H9 (cell line): Measurements from ENCODE around the gene MYOZ3. TPM values are rescaled to one million over a fixed set of nuclear protein-coding genes. Genes with fewer than 3 reads are reported as not detected.

Experiments
- DNase-seq: peaks from one replicate; pipeline ENCODE4 v3.0.0-alpha.2; 2017
- H2AFZ ChIP-seq: one replicate; pipeline ENCODE4 v1.6.1; 2013; ENCODE audit warnings: mild to moderate bottlenecking, low read length, control low read depth, moderate library complexity
- H2AK5ac ChIP-seq: 2 replicates; pipeline ENCODE4 v1.6.1; 2013; ENCODE audit warnings: low read length, control low read depth, mixed read lengths; ENCODE audit not compliant: insufficient read length
- H2BK120ac ChIP-seq: one replicate; pipeline ENCODE4 v1.6.1; 2013; ENCODE audit warnings: low read depth, mild to moderate bottlenecking, low read length, control low read depth, inconsistent platforms; ENCODE audit not compliant: poor library complexity, severe bottlenecking
- H2BK12ac ChIP-seq: 2 replicates; pipeline ENCODE4 v1.6.1; 2013; ENCODE audit warnings: low read length, control low read depth, mixed read lengths, low read depth; ENCODE audit not compliant: insufficient read length
- H2BK15ac ChIP-seq: 2 replicates; pipeline ENCODE4 v1.6.1; 2013; ENCODE audit warnings: low read depth, low read length, control low read depth
- H2BK20ac ChIP-seq: one replicate; pipeline ENCODE4 v1.6.1; 2013; ENCODE audit warnings: low read depth, mild to moderate bottlenecking, low read length, control low read depth, inconsistent platforms; ENCODE audit not compliant: poor library complexity, severe bottlenecking
- H2BK5ac ChIP-seq: 2 replicates; pipeline ENCODE4 v1.6.1; 2013; ENCODE audit warnings: low read length, control low read depth, mixed read lengths; ENCODE audit not compliant: insufficient read length
- H3K14ac ChIP-seq: 2 replicates; pipeline ENCODE4 v1.6.1; 2013; ENCODE audit warnings: low read length, control low read depth; ENCODE audit not compliant: insufficient read depth
- H3K18ac ChIP-seq: 2 replicates; pipeline ENCODE4 v1.6.1; 2013; ENCODE audit warnings: low read depth, mild to moderate bottlenecking, mixed read lengths, low read length, control low read depth; ENCODE audit not compliant: insufficient read length
- H3K23ac ChIP-seq: 2 replicates; pipeline ENCODE4 v1.6.1; 2013; ENCODE audit warnings: low read length, control low read depth, mixed read lengths, low read depth; ENCODE audit not compliant: insufficient read length
- H3K23me2 ChIP-seq: 2 replicates; pipeline ENCODE4 v1.6.1; 2013; ENCODE audit warnings: low read depth, mild to moderate bottlenecking, mixed read lengths, low read length, control low read depth; ENCODE audit not compliant: insufficient read length, poor library complexity, severe bottlenecking
- H3K27ac ChIP-seq: 2 replicates; pipeline ENCODE4 v1.5.1; 2013; ENCODE audit warnings: low read length, control low read depth, mixed read lengths, low read depth; ENCODE audit not compliant: insufficient read length
- H3K27me3 ChIP-seq: 2 replicates; pipeline ENCODE4 v1.6.1; 2013; ENCODE audit warnings: low read length, control low read depth, inconsistent platforms; ENCODE audit not compliant: insufficient read depth
- H3K4ac ChIP-seq: 2 replicates; pipeline ENCODE4 v1.6.1; 2013; ENCODE audit warnings: low read depth, mild to moderate bottlenecking, control low read depth, inconsistent platforms, low read length, moderate library complexity
- H3K4me1 ChIP-seq: 2 replicates; pipeline ENCODE4 v1.6.1; 2013; ENCODE audit warnings: low read length, control low read depth, inconsistent platforms; ENCODE audit not compliant: insufficient read depth
- H3K4me2 ChIP-seq: 2 replicates; pipeline ENCODE4 v1.6.1; 2013; ENCODE audit warnings: low read length, control low read depth, mixed read lengths; ENCODE audit not compliant: insufficient read length, insufficient read depth
- H3K56ac ChIP-seq: 2 replicates; pipeline ENCODE4 v1.6.1; 2013; ENCODE audit warnings: low read depth, mild to moderate bottlenecking, mixed read lengths, low read length, control low read depth; ENCODE audit not compliant: insufficient read length
- H3K79me1 ChIP-seq: 2 replicates; pipeline ENCODE4 v1.6.1; 2013; ENCODE audit warnings: low read depth, mild to moderate bottlenecking, moderate library complexity, low read length, control low read depth, inconsistent platforms; ENCODE audit not compliant: insufficient read depth, poor library complexity, severe bottlenecking
- H3K79me2 ChIP-seq: 2 replicates; pipeline ENCODE4 v1.6.1; 2013; ENCODE audit warnings: low read length, control low read depth, inconsistent platforms; ENCODE audit not compliant: insufficient read depth
- H3K9ac ChIP-seq: 2 replicates; pipeline ENCODE4 v1.6.1; 2013; ENCODE audit warnings: low read length, control low read depth, mixed read lengths; ENCODE audit not compliant: insufficient read length; ENCODE audit errors: extremely low read depth
- H3K9me3 ChIP-seq: one replicate; pipeline ENCODE4 v1.6.1; 2013; ENCODE audit warnings: low read depth, low read length, inconsistent platforms; ENCODE audit not compliant: control insufficient read depth
- H3T11ph ChIP-seq: one replicate; pipeline ENCODE4 v1.6.1; 2013; ENCODE audit warnings: mild to moderate bottlenecking, low read length, control low read depth, inconsistent platforms
- H4K20me1 ChIP-seq: one replicate; pipeline ENCODE4 v1.6.1; 2013; ENCODE audit not compliant: control insufficient read depth, insufficient read length, insufficient read depth
- H4K5ac ChIP-seq: 2 replicates; pipeline ENCODE4 v1.6.1; 2013; ENCODE audit warnings: low read depth, mild to moderate bottlenecking, mixed read lengths, low read length, control low read depth; ENCODE audit not compliant: insufficient read length
- H4K8ac ChIP-seq: replicated peaks from 2 replicates; pipeline ENCODE4 v1.6.1; 2013; ENCODE audit warnings: low read length, control low read depth, mixed read lengths, low read depth; ENCODE audit not compliant: insufficient read length
- H4K91ac ChIP-seq: 2 replicates; pipeline ENCODE4 v1.6.1; 2013; ENCODE audit warnings: low read depth, mild to moderate bottlenecking, moderate library complexity, mixed read lengths, low read length, control low read depth; ENCODE audit not compliant: insufficient read length
- H3K27ac Mint-ChIP-seq, 3 experiments: 2 replicates in 2 of 3; 3 replicates in 1 of 3; pipeline ENCODE4 v1.8.0; 2020 to 2021; ENCODE audit warnings: mixed read lengths in 3 of 3, mild to moderate bottlenecking in 1 of 3, moderate library complexity in 1 of 3
- H3K27me3 Mint-ChIP-seq: 2 replicates; pipeline ENCODE4 v1.8.0; 2021; ENCODE audit warnings: low read depth, mild to moderate bottlenecking, moderate library complexity, mixed read lengths
- H3K36me3 Mint-ChIP-seq, 3 experiments: 2 replicates in 2 of 3; 3 replicates in 1 of 3; pipeline ENCODE4 v1.8.0; 2020 to 2021; ENCODE audit warnings: low read depth in 3 of 3, mixed read lengths in 3 of 3; ENCODE audit not compliant: insufficient read depth in 1 of 3
- H3K4me1 Mint-ChIP-seq, 2 experiments: 2 replicates each; pipeline ENCODE4 v1.8.0; 2020; ENCODE audit warnings: mixed read lengths in 2 of 2
- H3K4me3 Mint-ChIP-seq, 2 experiments: 2 replicates in 1 of 2; 3 replicates in 1 of 2; pipeline ENCODE4 v1.8.0; 2020 to 2021; ENCODE audit warnings: mild to moderate bottlenecking in 2 of 2, mixed read lengths in 2 of 2, moderate library complexity in 1 of 2
- H3K9me3 Mint-ChIP-seq, 2 experiments: 2 replicates in 1 of 2; 3 replicates in 1 of 2; pipeline ENCODE4 v1.8.0; 2020; ENCODE audit warnings: mild to moderate bottlenecking in 2 of 2, mixed read lengths in 2 of 2, moderate library complexity in 1 of 2
- CTCF ChIP-seq: fragments of 200-600 bp; sonication (generic); conservative IDR thresholded peaks from 3 replicates; pipeline ENCODE4 v1.8.0; 2021; ENCODE audit warnings: antibody characterized with exemption, mild to moderate bottlenecking
- WGBS: extraction: QIAGEN DNeasy Blood & Tissue Kit; methylation state at CpG from one replicate; pipeline ENCODE4 v1.1.7; 2013; ENCODE audit warnings: missing lambda C conversion rate, low lambda C conversion rate, mixed read lengths; ENCODE audit not compliant: insufficient read length; ENCODE audit errors: extremely low coverage; 5-methylcytosine and 5-hydroxymethylcytosine counted together
- total RNA-seq: library from RNA; stranded (reverse); gene quantifications from 2 replicates; pipeline ENCODE4 v1.2.1, GENCODE V29; 2021

Gene MYOZ3
- total RNA-seq, 1 experiment from 2014 or later: 18.1 TPM

GRCh38 chr5:150628936-150629485 lies 32.0 kb upstream of the MYOZ3 start:
- Histone ChIP-seq H2BK12ac (no peak overlapping the region), H4K20me1 (no peaks in the 10 kb centered on the region), H3K56ac (no peak overlapping the region), H2BK120ac (no peak overlapping the region), H3K4me2 (no peak overlapping the region), H3T11ph (no peak overlapping the region), H3K27ac (no peak overlapping the region), H3K4ac (no peak overlapping the region), H3K18ac (no peak overlapping the region), H2AK5ac (no peak overlapping the region), H3K23me2 (peaks cover 4% of the 10 kb centered on the region), H2AFZ (no peak overlapping the region), H3K9me3 (no peaks in the 10 kb centered on the region), H3K27me3 (no peaks in the 10 kb centered on the region; the same call in 1 of the 2 replicates), H2BK15ac (no peak overlapping the region), H4K5ac (no peak overlapping the region), H3K4me1 (no peaks in the 10 kb centered on the region), H3K79me1 (no peaks in the 10 kb centered on the region), H4K8ac (no peak overlapping the region), H2BK20ac (no peak overlapping the region), H3K9ac (no peak overlapping the region), H4K91ac (no peak overlapping the region), H3K79me2 (no peaks in the 10 kb centered on the region), H3K23ac (no peak overlapping the region), H3K14ac (no peak overlapping the region), H2BK5ac (no peak overlapping the region)
- DNase-seq: no peak
- peaks cover 4 to 26% of the 10 kb centered on the region in 2 experiments for H3K4me1 Mint-ChIP-seq
- peaks cover 0 to 2% of the 10 kb centered on the region in 2 experiments; a peak in 2 of 5 replicates for H3K9me3 Mint-ChIP-seq
- no peaks in the 10 kb centered on the region for H3K36me3 Mint-ChIP-seq
- no peak overlapping the region; a peak in 1 of 7 replicates for H3K27ac Mint-ChIP-seq
- no peak for TF ChIP-seq CTCF
- H3K4me3 Mint-ChIP-seq: no peak overlapping the region
- no CpG with 5 or more reads among the region's 12 CpGs for WGBS
- H3K27me3 Mint-ChIP-seq: peaks cover 19% of the 10 kb centered on the region
